ENCODE measurements around the gene RNF224.

- TF ChIP-seq CTCF (IDR thresholded peaks at IDR 0.05) (no peak), POLR2A (IDR thresholded peaks at IDR 0.05) (no peak)
These were observed 36.2 kb downstream of the RNF224 start for GRCh38 chr9:137263506-137263905.

Data from adrenal gland (tissue), 5 donors.